Activated naive CD8-positive, alpha-beta T cell treated with anti-CD3 and anti-CD28 coated beads, Interleukin-2, amount 50 U/mL, for 16 hours (primary cell): ENCODE results near the gene C2.
"Not testable (repeated sequence)": the region's sequence is repeated elsewhere in the genome, so short reads cannot be mapped to it uniquely, and the experiment has no call there.

Source experiments
- DNase-seq: peaks from one replicate; pipeline ENCODE4 v3.0.0-alpha.2; 2020; ENCODE audit warnings: low read depth, low spot score

The C2 gene

DNA sequence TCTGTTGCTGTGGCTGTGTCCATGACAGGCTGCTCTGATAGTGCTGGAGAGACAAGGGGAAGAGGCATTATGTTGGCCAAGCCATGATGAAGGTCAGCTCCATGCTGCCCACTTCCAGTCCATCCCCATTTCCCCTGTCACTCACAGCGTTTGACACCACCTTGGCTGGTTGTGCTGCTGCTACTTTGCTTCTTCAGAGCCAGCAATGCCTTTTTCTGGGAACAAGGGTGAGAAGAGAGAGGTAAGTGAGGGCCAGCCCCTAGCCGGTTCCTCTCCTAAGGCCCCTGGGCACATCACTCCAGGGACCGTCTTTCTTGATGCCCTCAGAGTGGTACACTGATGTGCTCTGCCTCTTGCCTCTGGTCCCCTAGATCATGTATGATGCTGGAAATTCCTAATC lies 29.3 kb downstream of the C2 start:
- DNase-seq = no peak

GRCh38 chr6:31958412-31958740 lies 30.9 kb downstream of the C2 start:
- no peak for DNase-seq

GRCh38 chr6:31958741-31959739 lies 31.5 kb downstream of the C2 start, which contains the start of the genes NELFE and SKIC2:
Gene NELFE (minus strand): TSS chr6:31958971. CDS start chr6:31958446, 525 bp downstream.
Gene SKIC2 (plus strand): TSS chr6:31959175. CDS start chr6:31959193, 18 bp downstream.
- DNase-seq = peak; percentile 97

- no peak for DNase-seq
Measured at GRCh38 chr6:31961616-31962015, 34.1 kb downstream of the C2 start.

DNA sequence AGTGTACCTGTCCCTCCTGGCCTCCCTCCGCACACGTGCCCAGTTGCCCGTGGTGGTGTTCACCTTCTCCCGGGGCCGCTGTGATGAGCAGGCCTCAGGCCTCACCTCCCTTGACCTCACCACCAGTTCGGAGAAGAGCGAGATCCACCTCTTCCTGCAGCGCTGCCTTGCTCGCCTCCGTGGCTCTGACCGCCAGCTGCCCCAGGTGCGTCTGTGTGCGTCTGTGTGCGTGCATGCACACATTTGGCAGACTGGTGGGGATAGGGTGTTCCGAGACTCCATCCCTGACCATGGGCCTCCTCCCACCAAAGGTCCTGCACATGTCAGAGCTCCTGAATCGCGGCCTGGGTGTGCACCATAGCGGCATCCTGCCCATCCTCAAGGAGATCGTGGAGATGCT lies 36.4 kb downstream of the C2 start:
- no peak for DNase-seq

DNA sequence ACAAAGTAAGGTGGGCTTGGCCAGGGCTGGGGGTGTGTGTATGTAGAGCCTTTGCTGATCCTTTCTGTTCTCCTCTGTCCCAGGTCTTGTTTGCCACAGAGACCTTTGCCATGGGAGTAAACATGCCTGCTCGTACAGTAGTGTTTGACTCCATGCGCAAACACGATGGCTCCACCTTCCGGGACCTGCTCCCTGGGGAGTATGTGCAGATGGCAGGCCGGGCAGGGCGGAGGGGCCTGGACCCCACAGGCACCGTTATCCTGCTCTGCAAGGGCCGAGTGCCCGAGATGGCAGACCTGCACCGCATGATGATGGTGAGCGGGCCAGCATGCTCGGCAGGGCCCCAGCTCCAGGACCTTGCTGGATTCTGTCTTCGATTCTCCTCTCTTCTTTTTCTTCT lies 38.2 kb downstream of the C2 start:
- DNase-seq = no peak

- DNase-seq = no peak
Measured at GRCh38 chr6:31966506-31966905, 39.0 kb downstream of the C2 start.

- DNase-seq = no peak
Measured at GRCh38 chr6:31966997-31967925, 39.7 kb downstream of the C2 start.

DNA sequence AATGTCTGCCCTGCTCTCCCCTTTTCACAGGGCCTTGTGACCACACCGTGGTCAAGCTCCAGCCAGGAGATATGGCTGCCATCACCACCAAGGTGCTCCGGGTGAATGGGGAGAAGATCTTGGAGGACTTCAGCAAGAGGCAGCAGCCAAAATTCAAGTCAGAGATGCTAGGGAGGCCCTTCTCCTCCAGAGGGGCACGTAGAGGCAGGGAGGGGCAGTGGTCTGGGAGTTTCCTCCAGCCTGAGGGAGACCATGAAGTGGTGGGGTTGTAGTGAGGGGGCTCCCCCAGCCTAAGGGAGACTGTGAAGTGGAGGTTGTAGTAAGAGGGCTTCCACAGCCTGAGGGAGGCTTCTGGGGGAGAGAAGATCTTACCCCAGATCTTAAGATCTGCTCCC lies 40.4 kb downstream of the C2 start:
- no peak for DNase-seq

DNA sequence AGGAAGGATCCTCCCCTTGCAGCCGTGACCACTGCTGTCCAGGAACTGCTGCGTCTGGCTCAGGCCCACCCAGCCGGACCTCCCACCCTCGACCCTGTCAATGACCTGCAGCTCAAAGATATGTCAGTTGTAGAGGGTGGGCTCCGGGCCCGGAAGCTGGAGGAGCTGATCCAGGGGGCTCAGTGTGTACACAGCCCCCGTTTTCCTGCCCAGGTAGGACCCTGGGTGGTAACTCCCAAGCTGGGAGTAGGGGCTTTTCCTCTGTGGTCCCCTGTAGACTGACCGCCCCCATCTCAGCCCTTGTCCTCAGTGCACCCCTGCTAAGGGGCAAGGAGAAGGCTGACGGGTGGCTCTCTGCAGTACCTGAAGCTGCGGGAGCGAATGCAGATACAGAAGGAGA lies 40.8 kb downstream of the C2 start:
- no peak for DNase-seq

GRCh38 chr6:31968791-31969711 lies 41.5 kb downstream of the C2 start:
- DNase-seq = no peak

GRCh38 chr6:31969712-31970603 lies 42.4 kb downstream of the C2 start:
- DNase-seq = no peak

GRCh38 chr6:31970604-31971271 lies 43.2 kb downstream of the C2 start:
- no peak for DNase-seq

GRCh38 chr6:31971279-31971992 lies 43.9 kb downstream of the C2 start:
- DNase-seq = no peak

DNA sequence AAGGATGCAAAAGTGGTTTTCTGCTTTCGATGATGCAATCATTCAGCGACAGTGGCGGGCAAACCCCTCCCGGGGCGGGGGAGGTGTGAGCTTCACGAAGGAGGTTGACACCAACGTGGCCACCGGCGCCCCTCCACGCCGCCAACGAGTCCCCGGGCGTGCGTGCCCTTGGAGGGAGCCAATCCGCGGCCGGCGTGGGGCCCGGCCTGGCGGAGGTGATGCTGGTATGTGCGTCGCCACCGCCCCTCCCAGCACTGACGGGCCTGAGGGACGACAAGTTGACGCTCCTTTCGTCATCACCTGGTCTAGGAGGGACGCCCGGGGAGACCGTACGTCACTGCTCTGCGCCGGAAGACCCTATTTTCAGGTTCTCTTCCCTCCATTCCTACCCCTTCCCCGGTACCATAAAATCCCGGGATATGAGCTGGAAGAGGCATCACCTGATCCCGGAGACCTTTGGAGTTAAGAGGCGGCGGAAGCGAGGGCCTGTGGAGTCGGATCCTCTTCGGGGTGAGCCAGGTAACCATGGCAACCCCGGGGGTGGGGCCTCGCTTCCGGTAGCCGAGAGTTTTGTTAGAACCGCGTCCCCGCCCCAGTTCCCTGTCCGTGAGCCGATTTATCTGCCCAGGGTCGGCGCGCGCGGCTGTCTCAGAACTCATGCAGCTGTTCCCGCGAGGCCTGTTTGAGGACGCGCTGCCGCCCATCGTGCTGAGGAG lies 44.6 kb downstream of the C2 start, which contains the start of gene DXO:
DXO (minus strand) TSS at position 146 of the 716 bp plus-strand sequence. CDS start 463 bp downstream, outside the sequence.
- DNase-seq = peak; percentile 95

- no peak for DNase-seq
Measured at GRCh38 chr6:31972709-31973350, 45.3 kb downstream of the C2 start.

DNA sequence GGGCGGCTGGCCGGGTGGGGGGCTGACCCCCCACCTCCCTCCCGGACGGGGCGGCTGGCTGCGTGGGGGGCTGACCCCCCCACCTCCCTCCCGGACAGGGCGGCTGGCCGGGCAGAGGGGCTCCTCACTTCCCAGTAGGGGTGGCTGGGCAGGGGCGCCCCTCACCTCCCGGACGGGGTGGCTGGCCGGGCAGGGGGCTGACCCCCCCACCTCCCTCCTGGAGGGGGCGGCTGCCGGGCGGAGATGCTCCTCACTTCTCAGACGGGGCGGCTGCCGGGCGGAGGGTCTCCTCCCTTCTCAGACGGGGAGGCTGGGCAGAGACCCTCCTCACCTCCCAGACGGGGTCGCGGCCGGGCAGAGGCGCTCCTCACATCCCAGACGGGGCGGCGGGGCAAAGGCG lies 48.5 kb downstream of the C2 start:
- not testable (repeated sequence) for DNase-seq
